Measurements from ENCODE around the gene LOXL1.

DNA sequence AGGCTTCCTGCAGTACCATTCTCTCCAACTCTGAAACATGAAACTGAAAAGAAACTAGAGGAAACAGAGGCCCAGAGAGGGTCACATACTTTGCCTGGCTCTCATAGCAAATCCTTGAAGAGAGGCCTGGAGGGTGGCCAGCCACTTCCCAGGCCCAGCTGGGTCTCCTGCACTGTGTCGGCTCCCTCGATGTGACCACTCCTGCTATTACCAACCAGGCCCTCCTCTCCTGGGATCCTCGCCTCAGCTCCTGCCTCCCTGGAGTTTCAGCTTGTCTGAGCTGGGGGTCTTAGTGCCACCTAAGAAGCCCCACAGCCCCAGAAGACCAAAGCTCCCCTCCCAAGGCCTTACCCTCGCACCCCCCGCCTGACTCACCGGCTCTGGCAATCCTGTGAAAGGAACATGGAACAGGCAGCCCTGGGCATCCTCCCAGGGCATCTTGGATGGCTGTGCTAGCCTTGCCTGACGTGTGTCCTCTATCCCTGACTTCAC, 4.6 kb downstream of the LOXL1 start:
- TF ChIP-seq, protein P1, sequence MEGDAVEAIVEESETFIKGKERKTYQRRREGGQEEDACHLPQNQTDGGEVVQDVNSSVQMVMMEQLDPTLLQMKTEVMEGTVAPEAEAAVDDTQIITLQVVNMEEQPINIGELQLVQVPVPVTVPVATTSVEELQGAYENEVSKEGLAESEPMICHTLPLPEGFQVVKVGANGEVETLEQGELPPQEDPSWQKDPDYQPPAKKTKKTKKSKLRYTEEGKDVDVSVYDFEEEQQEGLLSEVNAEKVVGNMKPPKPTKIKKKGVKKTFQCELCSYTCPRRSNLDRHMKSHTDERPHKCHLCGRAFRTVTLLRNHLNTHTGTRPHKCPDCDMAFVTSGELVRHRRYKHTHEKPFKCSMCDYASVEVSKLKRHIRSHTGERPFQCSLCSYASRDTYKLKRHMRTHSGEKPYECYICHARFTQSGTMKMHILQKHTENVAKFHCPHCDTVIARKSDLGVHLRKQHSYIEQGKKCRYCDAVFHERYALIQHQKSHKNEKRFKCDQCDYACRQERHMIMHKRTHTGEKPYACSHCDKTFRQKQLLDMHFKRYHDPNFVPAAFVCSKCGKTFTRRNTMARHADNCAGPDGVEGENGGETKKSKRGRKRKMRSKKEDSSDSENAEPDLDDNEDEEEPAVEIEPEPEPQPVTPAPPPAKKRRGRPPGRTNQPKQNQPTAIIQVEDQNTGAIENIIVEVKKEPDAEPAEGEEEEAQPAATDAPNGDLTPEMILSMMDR (IDR thresholded peaks at IDR 0.05), result no peak
- no peak for TF ChIP-seq POLR2A (IDR thresholded peaks at IDR 0.05)
- no peak for TF ChIP-seq EP300 (IDR thresholded peaks at IDR 0.05)
- no peak for TF ChIP-seq POLR2AphosphoS5 (IDR thresholded peaks at IDR 0.05)

Measured in suprapubic skin (tissue), 4 donors.